Measurements from ENCODE around the gene KLC1.
"Not testable (repeated sequence)": the region's sequence is repeated elsewhere in the genome, so short reads cannot be mapped to it uniquely, and the experiment has no call there.

KLC1 gene

GRCh38 chr14:103628684-103629502, at the start of gene KLC1:
Gene KLC1 (plus strand): TSS chr14:103629211. CDS start chr14:103654565, 25,354 bp downstream.
- DNase-seq, result no peak

GRCh38 chr14:103581206-103581605, 47.8 kb upstream of the KLC1 start:
- no peak for DNase-seq

GRCh38 chr14:103581954-103582703, 46.9 kb upstream of the KLC1 start:
- no peak for DNase-seq

GRCh38 chr14:103584326-103584915, 44.6 kb upstream of the KLC1 start:
- DNase-seq, result no peak

GRCh38 chr14:103593577-103593976, 35.4 kb upstream of the KLC1 start:
- no peak for DNase-seq

- peak; percentile 22 for DNase-seq
These were observed 34.7 kb upstream of the KLC1 start for GRCh38 chr14:103594265-103594664.

GRCh38 chr14:103597623-103598377, 31.2 kb upstream of the KLC1 start:
- DNase-seq, result no peak

GRCh38 chr14:103600503-103600902, 28.5 kb upstream of the KLC1 start:
- DNase-seq, result no peak

- no peak for DNase-seq
These were observed 24.4 kb upstream of the KLC1 start for GRCh38 chr14:103604620-103605019.

GRCh38 chr14:103606963-103607668, 21.9 kb upstream of the KLC1 start:
- DNase-seq, result peak; percentile 70

- DNase-seq, result no peak
These were observed 21.2 kb upstream of the KLC1 start for GRCh38 chr14:103607822-103608221.

GRCh38 chr14:103609081-103609480, 19.9 kb upstream of the KLC1 start:
- not testable (repeated sequence) for DNase-seq

GRCh38 chr14:103611215-103611614, 17.8 kb upstream of the KLC1 start:
- no peak for DNase-seq

GRCh38 chr14:103613517-103613916, 15.5 kb upstream of the KLC1 start:
- no peak for DNase-seq

- DNase-seq, result no peak
These were observed 12.2 kb upstream of the KLC1 start for GRCh38 chr14:103616635-103617300.

- DNase-seq, result no peak
These were observed 10.0 kb upstream of the KLC1 start for GRCh38 chr14:103619057-103619456.

- DNase-seq, result no peak
These were observed 7.2 kb upstream of the KLC1 start for GRCh38 chr14:103621860-103622259.

GRCh38 chr14:103623308-103623707, 5.7 kb upstream of the KLC1 start:
- DNase-seq, result no peak

- no peak for DNase-seq
These were observed 5.0 kb upstream of the KLC1 start for GRCh38 chr14:103623883-103624482.

- DNase-seq, result no peak
These were observed 4.2 kb upstream of the KLC1 start for GRCh38 chr14:103624860-103625259.

- no peak for DNase-seq
These were observed 3.5 kb upstream of the KLC1 start for GRCh38 chr14:103625356-103626095.

Data from NCI-H2081 treated with DMSO at 0.1 percent for 48 hours (cell line).